Heart left ventricle (tissue), 13 donors: ENCODE measurements around the gene PYGM.

ENCODE experiments used
- POLR2A ChIP-seq, 2 donors: fragments of 450-650 bp; IDR thresholded peaks; one replicate each; pipeline ENCODE4 v1.6.1; 2017; ENCODE audit warnings: antibody characterized with exemption in 2 of 2, mild to moderate bottlenecking in 2 of 2, moderate library complexity in 2 of 2
- TF ChIP-seq, protein P1 (sequence below), 12 donors: fragments of 200-600 bp; sonication (generic) in 4 of 12; IDR thresholded peaks; one replicate each; pipeline versions ENCODE4 v1.5.0 to v1.8.0; 2018 to 2022; ENCODE audit warnings: antibody characterized with exemption in 12 of 12, mild to moderate bottlenecking in 5 of 12
- donor health status: ischemic (EF 13 %, LVEDD 7.1; RV severe dilation, severe dysfunction).
- donor health status: DM: no; HTN: yes; CAD: no.
- donor health status: DM: no; HTN: no; CAD: no.
- donor health status: ischemic (EF 25% LVEDD 6.9; RV normal size, moderate dysfunction).
- donor health status: ischemic (EF 25% LVEDD 5.7; RV mildly dilated, moderate dysfunction).
- donor health status: ischemic (EF 35%, LVEDD 5.7; RV mildly dilated, moderate dysfunction).
- donor health status: nonischemic (EF 11% LVEDD 7.7; RV severe dilation, severe dysfunction).
- donor health status: DM: yes; HTN: yes; CAD: no.
- donor health status: PGD.
- donor health status: ischemic (EF 29% LVEDD 5.4; RV normal size, mild dysfunction).
- donor health status: nonischemic (EF 23%, LVEDD 6.1; RV moderate dilation, normal function).

DNA sequence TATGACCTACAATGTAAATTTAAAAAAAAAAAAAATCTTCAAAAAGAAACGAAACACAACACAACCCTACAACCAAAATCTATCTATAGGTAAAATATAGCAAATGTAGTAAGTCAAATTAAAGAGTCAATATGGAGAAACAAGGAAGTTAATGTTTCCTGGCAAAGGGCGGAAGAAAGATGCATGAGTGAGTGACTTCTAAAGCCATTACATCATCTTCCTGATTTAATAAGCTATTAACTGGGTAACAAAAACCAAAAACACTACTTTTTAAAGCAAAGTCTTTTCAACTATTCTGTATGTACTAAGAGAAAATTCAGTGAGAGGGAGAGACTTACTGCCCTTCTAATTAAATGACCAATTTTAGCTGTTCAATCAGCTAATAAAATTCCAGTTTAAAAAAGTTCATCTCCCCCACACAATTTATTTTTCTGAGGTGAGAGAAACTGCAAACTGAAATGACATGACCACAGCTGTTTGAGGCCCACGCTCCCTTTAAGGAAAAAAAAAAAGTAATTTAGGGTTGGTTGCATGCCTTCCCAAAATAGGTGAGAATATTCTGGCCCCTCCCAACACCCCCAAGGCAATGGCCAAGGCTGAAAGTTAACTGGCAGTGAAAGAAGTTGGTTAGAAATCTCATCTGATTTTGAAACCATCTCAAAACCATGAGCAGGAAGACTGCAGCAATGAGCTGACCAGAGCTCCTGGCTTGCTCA, 12.7 kb upstream of the PYGM start:
- TF ChIP-seq, protein P1, sequence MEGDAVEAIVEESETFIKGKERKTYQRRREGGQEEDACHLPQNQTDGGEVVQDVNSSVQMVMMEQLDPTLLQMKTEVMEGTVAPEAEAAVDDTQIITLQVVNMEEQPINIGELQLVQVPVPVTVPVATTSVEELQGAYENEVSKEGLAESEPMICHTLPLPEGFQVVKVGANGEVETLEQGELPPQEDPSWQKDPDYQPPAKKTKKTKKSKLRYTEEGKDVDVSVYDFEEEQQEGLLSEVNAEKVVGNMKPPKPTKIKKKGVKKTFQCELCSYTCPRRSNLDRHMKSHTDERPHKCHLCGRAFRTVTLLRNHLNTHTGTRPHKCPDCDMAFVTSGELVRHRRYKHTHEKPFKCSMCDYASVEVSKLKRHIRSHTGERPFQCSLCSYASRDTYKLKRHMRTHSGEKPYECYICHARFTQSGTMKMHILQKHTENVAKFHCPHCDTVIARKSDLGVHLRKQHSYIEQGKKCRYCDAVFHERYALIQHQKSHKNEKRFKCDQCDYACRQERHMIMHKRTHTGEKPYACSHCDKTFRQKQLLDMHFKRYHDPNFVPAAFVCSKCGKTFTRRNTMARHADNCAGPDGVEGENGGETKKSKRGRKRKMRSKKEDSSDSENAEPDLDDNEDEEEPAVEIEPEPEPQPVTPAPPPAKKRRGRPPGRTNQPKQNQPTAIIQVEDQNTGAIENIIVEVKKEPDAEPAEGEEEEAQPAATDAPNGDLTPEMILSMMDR (IDR thresholded peaks at IDR 0.05): no peak
- no peak for TF ChIP-seq POLR2A (IDR thresholded peaks at IDR 0.05)
